ENCODE measurements around the gene LILRA2.
"Not testable (repeated sequence)": the region's sequence is repeated elsewhere in the genome, so short reads cannot be mapped to it uniquely, and the experiment has no call there.

LILRA2 gene

GRCh38 chr19:54573330-54573872, at the start of gene LILRA2:
Gene LILRA2, plus strand, starts transcription at chr19:54573790. Its CDS starts 89 bp downstream, at chr19:54573879.
- no peak for DNase-seq

- DNase-seq: no peak
These were observed 48.0 kb upstream of the LILRA2 start for GRCh38 chr19:54525636-54526035.

GRCh38 chr19:54526972-54527371, 46.6 kb upstream of the LILRA2 start:
- no peak for DNase-seq

GRCh38 chr19:54530866-54531265, 42.7 kb upstream of the LILRA2 start:
- no peak for DNase-seq

GRCh38 chr19:54532528-54532927, 41.1 kb upstream of the LILRA2 start:
- no peak for DNase-seq

GRCh38 chr19:54533476-54533875, 40.1 kb upstream of the LILRA2 start:
- DNase-seq: no peak

GRCh38 chr19:54534156-54534555, 39.4 kb upstream of the LILRA2 start:
- DNase-seq: no peak

GRCh38 chr19:54535601-54536000, 38.0 kb upstream of the LILRA2 start:
- no peak for DNase-seq

- no peak for DNase-seq
These were observed 36.6 kb upstream of the LILRA2 start for GRCh38 chr19:54536956-54537355.

- no peak for DNase-seq
These were observed 31.9 kb upstream of the LILRA2 start for GRCh38 chr19:54541712-54542111.

- DNase-seq: no peak
These were observed 24.8 kb upstream of the LILRA2 start for GRCh38 chr19:54548806-54549205.

- no peak for DNase-seq
These were observed 24.4 kb upstream of the LILRA2 start for GRCh38 chr19:54549224-54549623.

GRCh38 chr19:54551293-54551692, 22.3 kb upstream of the LILRA2 start:
- no peak for DNase-seq

GRCh38 chr19:54551950-54552912, 21.4 kb upstream of the LILRA2 start:
- DNase-seq: no peak

- no peak for DNase-seq
These were observed 20.7 kb upstream of the LILRA2 start for GRCh38 chr19:54552913-54553310.

GRCh38 chr19:54554006-54554405, 19.6 kb upstream of the LILRA2 start:
- DNase-seq: no peak

- DNase-seq: no peak
These were observed 18.7 kb upstream of the LILRA2 start for GRCh38 chr19:54554896-54555295.

- DNase-seq: no peak
These were observed 17.4 kb upstream of the LILRA2 start for GRCh38 chr19:54556194-54556593.

- DNase-seq: no peak
These were observed 15.3 kb upstream of the LILRA2 start for GRCh38 chr19:54558339-54558738.

GRCh38 chr19:54560881-54561385, 12.7 kb upstream of the LILRA2 start:
- no peak for DNase-seq

- DNase-seq: no peak
These were observed 11.8 kb upstream of the LILRA2 start for GRCh38 chr19:54561840-54562239.

- not testable (repeated sequence) for DNase-seq
These were observed 10.4 kb upstream of the LILRA2 start for GRCh38 chr19:54563206-54563605.

GRCh38 chr19:54570316-54570715, 3.3 kb upstream of the LILRA2 start:
- no peak for DNase-seq
